H9 (cell line): ENCODE results near the gene COL23A1. TPM values are rescaled to one million over a fixed set of nuclear protein-coding genes. Genes with fewer than 3 reads are reported as not detected.
A peak's percentile ranks its signal among the peaks of the same experiment; 100 is the strongest.

ENCODE experiments used
- DNase-seq: peaks from one replicate; pipeline ENCODE4 v3.0.0-alpha.2; 2017
- H2AFZ ChIP-seq: one replicate; pipeline ENCODE4 v1.6.1; 2013; ENCODE audit warnings: mild to moderate bottlenecking, low read length, control low read depth, moderate library complexity
- H2AK5ac ChIP-seq: 2 replicates; pipeline ENCODE4 v1.6.1; 2013; ENCODE audit warnings: low read length, control low read depth, mixed read lengths; ENCODE audit not compliant: insufficient read length
- H2BK120ac ChIP-seq: one replicate; pipeline ENCODE4 v1.6.1; 2013; ENCODE audit warnings: low read depth, mild to moderate bottlenecking, low read length, control low read depth, inconsistent platforms; ENCODE audit not compliant: poor library complexity, severe bottlenecking
- H2BK12ac ChIP-seq: 2 replicates; pipeline ENCODE4 v1.6.1; 2013; ENCODE audit warnings: low read length, control low read depth, mixed read lengths, low read depth; ENCODE audit not compliant: insufficient read length
- H2BK15ac ChIP-seq: 2 replicates; pipeline ENCODE4 v1.6.1; 2013; ENCODE audit warnings: low read depth, low read length, control low read depth
- H2BK20ac ChIP-seq: one replicate; pipeline ENCODE4 v1.6.1; 2013; ENCODE audit warnings: low read depth, mild to moderate bottlenecking, low read length, control low read depth, inconsistent platforms; ENCODE audit not compliant: poor library complexity, severe bottlenecking
- H2BK5ac ChIP-seq: 2 replicates; pipeline ENCODE4 v1.6.1; 2013; ENCODE audit warnings: low read length, control low read depth, mixed read lengths; ENCODE audit not compliant: insufficient read length
- H3K14ac ChIP-seq: 2 replicates; pipeline ENCODE4 v1.6.1; 2013; ENCODE audit warnings: low read length, control low read depth; ENCODE audit not compliant: insufficient read depth
- H3K18ac ChIP-seq: 2 replicates; pipeline ENCODE4 v1.6.1; 2013; ENCODE audit warnings: low read depth, mild to moderate bottlenecking, mixed read lengths, low read length, control low read depth; ENCODE audit not compliant: insufficient read length
- H3K23ac ChIP-seq: 2 replicates; pipeline ENCODE4 v1.6.1; 2013; ENCODE audit warnings: low read length, control low read depth, mixed read lengths, low read depth; ENCODE audit not compliant: insufficient read length
- H3K23me2 ChIP-seq: 2 replicates; pipeline ENCODE4 v1.6.1; 2013; ENCODE audit warnings: low read depth, mild to moderate bottlenecking, mixed read lengths, low read length, control low read depth; ENCODE audit not compliant: insufficient read length, poor library complexity, severe bottlenecking
- H3K27ac ChIP-seq: 2 replicates; pipeline ENCODE4 v1.5.1; 2013; ENCODE audit warnings: low read length, control low read depth, mixed read lengths, low read depth; ENCODE audit not compliant: insufficient read length
- H3K27me3 ChIP-seq: 2 replicates; pipeline ENCODE4 v1.6.1; 2013; ENCODE audit warnings: low read length, control low read depth, inconsistent platforms; ENCODE audit not compliant: insufficient read depth
- H3K4ac ChIP-seq: 2 replicates; pipeline ENCODE4 v1.6.1; 2013; ENCODE audit warnings: low read depth, mild to moderate bottlenecking, control low read depth, inconsistent platforms, low read length, moderate library complexity
- H3K4me1 ChIP-seq: 2 replicates; pipeline ENCODE4 v1.6.1; 2013; ENCODE audit warnings: low read length, control low read depth, inconsistent platforms; ENCODE audit not compliant: insufficient read depth
- H3K4me2 ChIP-seq: 2 replicates; pipeline ENCODE4 v1.6.1; 2013; ENCODE audit warnings: low read length, control low read depth, mixed read lengths; ENCODE audit not compliant: insufficient read length, insufficient read depth
- H3K56ac ChIP-seq: 2 replicates; pipeline ENCODE4 v1.6.1; 2013; ENCODE audit warnings: low read depth, mild to moderate bottlenecking, mixed read lengths, low read length, control low read depth; ENCODE audit not compliant: insufficient read length
- H3K79me1 ChIP-seq: 2 replicates; pipeline ENCODE4 v1.6.1; 2013; ENCODE audit warnings: low read depth, mild to moderate bottlenecking, moderate library complexity, low read length, control low read depth, inconsistent platforms; ENCODE audit not compliant: insufficient read depth, poor library complexity, severe bottlenecking
- H3K79me2 ChIP-seq: 2 replicates; pipeline ENCODE4 v1.6.1; 2013; ENCODE audit warnings: low read length, control low read depth, inconsistent platforms; ENCODE audit not compliant: insufficient read depth
- H3K9ac ChIP-seq: 2 replicates; pipeline ENCODE4 v1.6.1; 2013; ENCODE audit warnings: low read length, control low read depth, mixed read lengths; ENCODE audit not compliant: insufficient read length; ENCODE audit errors: extremely low read depth
- H3K9me3 ChIP-seq: one replicate; pipeline ENCODE4 v1.6.1; 2013; ENCODE audit warnings: low read depth, low read length, inconsistent platforms; ENCODE audit not compliant: control insufficient read depth
- H3T11ph ChIP-seq: one replicate; pipeline ENCODE4 v1.6.1; 2013; ENCODE audit warnings: mild to moderate bottlenecking, low read length, control low read depth, inconsistent platforms
- H4K20me1 ChIP-seq: one replicate; pipeline ENCODE4 v1.6.1; 2013; ENCODE audit not compliant: control insufficient read depth, insufficient read length, insufficient read depth
- H4K5ac ChIP-seq: 2 replicates; pipeline ENCODE4 v1.6.1; 2013; ENCODE audit warnings: low read depth, mild to moderate bottlenecking, mixed read lengths, low read length, control low read depth; ENCODE audit not compliant: insufficient read length
- H4K8ac ChIP-seq: replicated peaks from 2 replicates; pipeline ENCODE4 v1.6.1; 2013; ENCODE audit warnings: low read length, control low read depth, mixed read lengths, low read depth; ENCODE audit not compliant: insufficient read length
- H4K91ac ChIP-seq: 2 replicates; pipeline ENCODE4 v1.6.1; 2013; ENCODE audit warnings: low read depth, mild to moderate bottlenecking, moderate library complexity, mixed read lengths, low read length, control low read depth; ENCODE audit not compliant: insufficient read length
- H3K27ac Mint-ChIP-seq, 3 experiments: 2 replicates in 2 of 3; 3 replicates in 1 of 3; pipeline ENCODE4 v1.8.0; 2020 to 2021; ENCODE audit warnings: mixed read lengths in 3 of 3, mild to moderate bottlenecking in 1 of 3, moderate library complexity in 1 of 3
- H3K27me3 Mint-ChIP-seq: 2 replicates; pipeline ENCODE4 v1.8.0; 2021; ENCODE audit warnings: low read depth, mild to moderate bottlenecking, moderate library complexity, mixed read lengths
- H3K36me3 Mint-ChIP-seq, 3 experiments: 2 replicates in 2 of 3; 3 replicates in 1 of 3; pipeline ENCODE4 v1.8.0; 2020 to 2021; ENCODE audit warnings: low read depth in 3 of 3, mixed read lengths in 3 of 3; ENCODE audit not compliant: insufficient read depth in 1 of 3
- H3K4me1 Mint-ChIP-seq, 2 experiments: 2 replicates each; pipeline ENCODE4 v1.8.0; 2020; ENCODE audit warnings: mixed read lengths in 2 of 2
- H3K4me3 Mint-ChIP-seq, 2 experiments: 2 replicates in 1 of 2; 3 replicates in 1 of 2; pipeline ENCODE4 v1.8.0; 2020 to 2021; ENCODE audit warnings: mild to moderate bottlenecking in 2 of 2, mixed read lengths in 2 of 2, moderate library complexity in 1 of 2
- H3K9me3 Mint-ChIP-seq, 2 experiments: 2 replicates in 1 of 2; 3 replicates in 1 of 2; pipeline ENCODE4 v1.8.0; 2020; ENCODE audit warnings: mild to moderate bottlenecking in 2 of 2, mixed read lengths in 2 of 2, moderate library complexity in 1 of 2
- CTCF ChIP-seq: fragments of 200-600 bp; sonication (generic); conservative IDR thresholded peaks from 3 replicates; pipeline ENCODE4 v1.8.0; 2021; ENCODE audit warnings: antibody characterized with exemption, mild to moderate bottlenecking
- WGBS: extraction: QIAGEN DNeasy Blood & Tissue Kit; methylation state at CpG from one replicate; pipeline ENCODE4 v1.1.7; 2013; ENCODE audit warnings: missing lambda C conversion rate, low lambda C conversion rate, mixed read lengths; ENCODE audit not compliant: insufficient read length; ENCODE audit errors: extremely low coverage; 5-methylcytosine and 5-hydroxymethylcytosine counted together
- total RNA-seq: library from RNA; stranded (reverse); gene quantifications from 2 replicates; pipeline ENCODE4 v1.2.1, GENCODE V29; 2021

COL23A1 gene
- total RNA-seq, 1 experiment from 2014 or later = 2.6 TPM

DNA sequence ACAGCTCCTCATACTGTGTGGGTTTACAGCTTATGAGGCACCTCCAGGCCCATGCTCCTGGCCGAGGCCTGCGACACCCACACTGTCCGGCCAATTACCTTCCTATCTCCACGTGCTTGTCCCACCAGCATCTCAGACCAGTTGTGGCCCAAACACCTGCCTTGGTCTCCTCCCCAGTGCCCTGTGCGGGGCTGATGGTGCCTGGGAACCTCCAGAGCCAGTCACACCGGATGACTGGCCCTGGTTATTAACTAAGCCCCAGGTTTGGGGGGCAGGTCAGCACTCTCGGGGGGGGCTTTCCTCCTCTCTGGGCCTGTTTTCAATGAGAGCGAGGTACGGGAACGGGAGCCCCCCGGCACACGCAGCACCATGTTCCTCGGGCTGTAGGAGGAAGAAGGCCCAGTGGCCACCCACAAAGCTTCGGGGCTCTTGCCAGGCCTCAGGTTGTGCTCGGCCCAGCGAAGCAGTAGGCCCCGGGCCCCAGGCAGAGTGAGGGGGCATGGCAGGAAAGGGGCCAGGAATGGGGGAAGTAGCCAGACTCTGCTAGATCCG lies 281.6 kb downstream of the COL23A1 start:
- Histone ChIP-seq H2AFZ (no peak overlapping the region), H2BK120ac (no peak overlapping the region), H3K4me2 (no peak overlapping the region), H4K5ac (no peak overlapping the region), H2BK12ac (no peak overlapping the region), H2BK15ac (no peak overlapping the region), H3K9ac (no peak overlapping the region), H2BK5ac (no peak overlapping the region), H3K27ac (no peak overlapping the region), H3T11ph (no peak overlapping the region), H3K4ac (no peak overlapping the region), H3K23ac (no peak overlapping the region), H2AK5ac (no peak overlapping the region), H3K9me3 (no peaks in the 10 kb centered on the region), H3K79me2 (no peaks in the 10 kb centered on the region), H3K4me1 (no peaks in the 10 kb centered on the region; the same call in 1 of the 2 replicates), H3K14ac (peak overlapping the region; percentile 15; the same call in 1 of the 2 replicates), H3K18ac (no peak overlapping the region), H3K79me1 (no peaks in the 10 kb centered on the region), H3K56ac (no peak overlapping the region), H4K8ac (no peak overlapping the region), H2BK20ac (no peak overlapping the region), H4K20me1 (no peaks in the 10 kb centered on the region), H4K91ac (no peak overlapping the region), H3K27me3 (no peaks in the 10 kb centered on the region), H3K23me2 (no peaks in the 10 kb centered on the region)
- Mint-ChIP-seq H3K4me1 (peaks cover 16 to 30% of the 10 kb centered on the region in 2 experiments), H3K9me3 (no peaks in the 10 kb centered on the region), H3K27me3 (no peaks in the 10 kb centered on the region; the same call in 1 of the 2 replicates), H3K4me3 (no peak overlapping the region), H3K27ac (peak overlapping the region in 1 of 3 experiments; percentile 17; a peak in 2 of 7 replicates), H3K36me3 (no peaks in the 10 kb centered on the region; a peak in 1 of 7 replicates)
- no CpG with 5 or more reads among the region's 18 CpGs for whole genome bisulfite sequencing
- DNase-seq = no peak
- no peak for TF ChIP-seq CTCF
